ENCODE measurements around the gene FBXO10. TPM values are rescaled to one million over a fixed set of nuclear protein-coding genes. Genes with fewer than 3 reads are reported as not detected.

Gene FBXO10
- total RNA-seq, 2 donors from 2014 or later: 2.7 to 2.9 TPM

DNA sequence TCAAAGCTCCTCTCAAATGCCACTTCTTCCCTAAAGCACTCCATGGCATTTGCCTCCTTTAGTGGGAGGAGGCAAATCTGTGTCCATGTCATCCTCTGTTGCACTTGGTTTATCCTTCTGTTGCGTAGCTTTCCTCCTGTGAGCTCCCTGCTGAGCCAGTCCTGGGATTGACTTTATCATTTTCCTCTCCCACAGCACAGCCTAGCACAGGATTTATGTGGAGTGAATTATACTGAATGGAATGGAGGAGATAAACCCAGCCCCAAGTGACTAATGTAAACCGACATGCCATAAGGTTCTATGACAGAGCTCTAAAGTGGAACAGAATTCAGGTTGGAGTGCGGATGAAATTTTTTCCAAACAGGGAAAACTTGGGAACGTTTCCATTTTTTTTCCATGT, 42.6 kb upstream of the FBXO10 start:
- Histone ChIP-seq H3K4me3 (no peak overlapping the region), H3K27me3 (no peaks in the 10 kb centered on the region), H3K9me3 (no peaks in the 10 kb centered on the region), H3K27ac (no peak overlapping the region), H3K36me3 (no peaks in the 10 kb centered on the region), H3K9ac (ENCODE audit: low read depth in 2 of 2, low read length in 2 of 2) (no peak overlapping the region), H3K4me1 (no peaks in the 10 kb centered on the region)
- DNase-seq: no peak
- intact Hi-C loops (cut with DNase I): no loop called here
- TF ChIP-seq, protein P1, sequence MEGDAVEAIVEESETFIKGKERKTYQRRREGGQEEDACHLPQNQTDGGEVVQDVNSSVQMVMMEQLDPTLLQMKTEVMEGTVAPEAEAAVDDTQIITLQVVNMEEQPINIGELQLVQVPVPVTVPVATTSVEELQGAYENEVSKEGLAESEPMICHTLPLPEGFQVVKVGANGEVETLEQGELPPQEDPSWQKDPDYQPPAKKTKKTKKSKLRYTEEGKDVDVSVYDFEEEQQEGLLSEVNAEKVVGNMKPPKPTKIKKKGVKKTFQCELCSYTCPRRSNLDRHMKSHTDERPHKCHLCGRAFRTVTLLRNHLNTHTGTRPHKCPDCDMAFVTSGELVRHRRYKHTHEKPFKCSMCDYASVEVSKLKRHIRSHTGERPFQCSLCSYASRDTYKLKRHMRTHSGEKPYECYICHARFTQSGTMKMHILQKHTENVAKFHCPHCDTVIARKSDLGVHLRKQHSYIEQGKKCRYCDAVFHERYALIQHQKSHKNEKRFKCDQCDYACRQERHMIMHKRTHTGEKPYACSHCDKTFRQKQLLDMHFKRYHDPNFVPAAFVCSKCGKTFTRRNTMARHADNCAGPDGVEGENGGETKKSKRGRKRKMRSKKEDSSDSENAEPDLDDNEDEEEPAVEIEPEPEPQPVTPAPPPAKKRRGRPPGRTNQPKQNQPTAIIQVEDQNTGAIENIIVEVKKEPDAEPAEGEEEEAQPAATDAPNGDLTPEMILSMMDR (IDR thresholded peaks at IDR 0.05): no peak

DNA sequence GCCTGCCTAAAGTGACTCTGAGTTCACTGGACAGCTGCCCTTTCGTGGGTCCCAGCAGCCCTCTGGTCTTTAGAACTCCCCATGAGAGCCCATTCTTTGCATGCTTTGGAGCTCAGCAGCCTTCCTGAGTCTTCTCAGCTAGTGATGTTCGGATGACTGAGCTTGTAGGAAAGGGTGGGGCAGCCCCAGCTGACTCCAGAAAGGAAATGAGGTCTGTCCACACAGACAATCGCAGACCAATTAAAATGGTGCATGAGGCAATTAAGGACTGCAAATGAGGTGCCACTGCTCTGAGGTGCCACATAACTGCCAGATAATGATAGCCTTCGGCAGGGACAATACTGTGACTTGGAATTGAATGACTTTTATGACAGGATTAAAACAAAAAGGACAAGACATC, 41.7 kb upstream of the FBXO10 start:
- Histone ChIP-seq H3K9me3 (no peaks in the 10 kb centered on the region), H3K4me3 (no peak overlapping the region), H3K27ac (no peak overlapping the region), H3K36me3 (no peaks in the 10 kb centered on the region), H3K4me1 (no peaks in the 10 kb centered on the region), H3K9ac (ENCODE audit: low read depth in 2 of 2, low read length in 2 of 2) (no peak overlapping the region), H3K27me3 (no peaks in the 10 kb centered on the region)
- no peak for DNase-seq
- TF ChIP-seq, protein P1 (IDR thresholded peaks at IDR 0.05): no peak
- intact Hi-C loops (cut with DNase I): no loop called here

DNA sequence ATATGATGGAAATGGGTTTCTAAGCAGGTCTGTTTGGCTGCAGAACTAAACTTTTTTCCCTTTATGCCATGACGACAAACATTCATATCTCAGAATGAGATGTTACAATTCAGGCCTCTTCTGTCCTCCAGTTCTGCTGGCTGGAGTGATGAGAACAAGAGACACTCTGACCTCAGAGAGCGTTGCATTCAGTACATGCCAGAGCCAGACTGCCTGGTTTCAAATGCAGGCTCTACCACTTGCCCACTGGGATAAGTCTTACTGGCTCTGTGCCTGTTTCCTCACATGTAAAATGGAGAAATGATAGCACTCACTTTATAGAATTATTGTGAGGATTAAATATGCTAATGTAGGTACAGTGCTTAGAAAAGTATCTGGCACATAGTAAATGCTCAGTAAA, 41.0 kb upstream of the FBXO10 start:
- no peak overlapping the region for H3K4me3 ChIP-seq
- no peaks in the 10 kb centered on the region for H3K36me3 ChIP-seq
- no peaks in the 10 kb centered on the region for H3K9me3 ChIP-seq
- no peaks in the 10 kb centered on the region for H3K4me1 ChIP-seq
- H3K9ac ChIP-seq (ENCODE audit: low read depth in 2 of 2, low read length in 2 of 2): no peak overlapping the region
- TF ChIP-seq, protein P1 (IDR thresholded peaks at IDR 0.05): no peak
- H3K27ac ChIP-seq: no peak overlapping the region
- no peaks in the 10 kb centered on the region for H3K27me3 ChIP-seq
- intact Hi-C loops (cut with DNase I): no loop called here
- no peak for DNase-seq

DNA sequence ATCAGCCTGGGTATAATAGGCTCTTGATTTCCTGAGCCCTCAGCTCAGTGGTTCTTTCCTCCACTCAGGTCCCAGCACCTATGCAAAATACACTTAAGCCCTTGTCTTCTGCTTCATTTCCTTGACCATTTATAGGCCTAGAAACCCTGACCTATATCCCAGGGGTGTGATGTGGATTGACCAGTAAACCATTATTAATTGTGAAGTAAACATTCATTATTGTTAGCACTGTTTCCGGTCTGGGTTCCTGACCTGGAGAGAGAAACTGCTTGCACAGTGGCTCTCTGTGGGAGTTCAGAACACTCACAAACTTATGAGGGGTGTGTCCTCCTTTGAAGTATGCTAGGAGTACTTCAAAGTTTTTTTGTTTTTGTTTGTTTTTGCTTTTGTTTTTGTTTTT, 35.8 kb upstream of the FBXO10 start:
- Histone ChIP-seq H3K36me3 (no peaks in the 10 kb centered on the region), H3K4me1 (no peaks in the 10 kb centered on the region), H3K9ac (ENCODE audit: low read depth in 2 of 2, low read length in 2 of 2) (no peak overlapping the region), H3K9me3 (no peaks in the 10 kb centered on the region), H3K4me3 (no peak overlapping the region), H3K27ac (no peak overlapping the region), H3K27me3 (no peaks in the 10 kb centered on the region)
- DNase-seq: no peak
- intact Hi-C loops (cut with DNase I): no loop called here
- TF ChIP-seq, protein P1 (IDR thresholded peaks at IDR 0.05): no peak

DNA sequence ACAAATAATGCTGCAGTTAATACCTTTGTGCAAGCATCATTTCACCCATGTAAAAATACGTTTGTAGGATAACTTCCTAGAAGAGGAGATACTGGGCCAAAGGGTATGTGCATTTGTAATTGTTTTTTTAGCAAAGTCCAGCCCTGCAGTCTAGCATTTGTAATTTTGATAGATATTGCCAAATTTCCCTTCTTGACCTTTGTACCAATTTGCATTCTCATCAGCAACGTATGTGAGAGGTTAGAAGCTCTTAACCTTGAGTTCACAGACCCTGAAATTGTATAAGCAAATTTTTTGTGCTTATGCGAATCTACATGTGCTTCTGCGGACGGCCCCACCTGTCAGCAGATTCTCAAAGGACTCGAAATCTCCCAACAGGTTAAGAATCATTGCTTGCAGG, 34.8 kb upstream of the FBXO10 start:
- Histone ChIP-seq H3K9me3 (no peaks in the 10 kb centered on the region), H3K4me1 (no peaks in the 10 kb centered on the region), H3K4me3 (no peak overlapping the region), H3K36me3 (no peaks in the 10 kb centered on the region), H3K9ac (ENCODE audit: low read depth in 2 of 2, low read length in 2 of 2) (no peak overlapping the region), H3K27me3 (no peaks in the 10 kb centered on the region), H3K27ac (no peak overlapping the region)
- intact Hi-C loops (cut with DNase I): no loop called here
- TF ChIP-seq, protein P1 (IDR thresholded peaks at IDR 0.05): no peak
- no peak for DNase-seq
